Measurements from ENCODE around the gene IQCH. TPM values are rescaled to one million over a fixed set of nuclear protein-coding genes. Genes with fewer than 3 reads are reported as not detected.

The IQCH gene
- total RNA-seq, 1 experiment from 2014 or later: 8.3 TPM

Other genes with a start within 250 kb of the IQCH start
- gene SMAD3, start 189.2 kb upstream of the IQCH start, total RNA-seq (2014; rRNA removed; shearing (Covaris generic)): 32.6 and 46.7 TPM in 2 replicates
- gene AAGAB, start 125 bp upstream of the IQCH start, total RNA-seq (2014; rRNA removed; shearing (Covaris generic)): 75.0 and 106 TPM in 2 replicates